ENCODE data around the gene SH3BGRL3. TPM values are rescaled to one million over a fixed set of nuclear protein-coding genes. Genes with fewer than 3 reads are reported as not detected.

The SH3BGRL3 gene
- total RNA-seq, 2 donors from 2014 or later, result 79.2 to 137 TPM

GRCh38 chr1:26278303-26278702, 1.6 kb upstream of the SH3BGRL3 start:
- ATAC-seq (ENCODE audit: insufficient number of reproducible peaks, low FRiP score, low read depth), result peak; percentile 34
- Histone ChIP-seq H3K27ac (peak overlapping the region; percentile 94 to 98), H3K27me3 (replicated peaks; ENCODE audit: insufficient read depth) (no peaks in the 10 kb centered on the region), H3K9me3 (no peaks in the 10 kb centered on the region), H3K36me3 (no peaks in the 10 kb centered on the region), H3K4me3 (peak overlapping the region; percentile 89), H3K4me1 (ENCODE audit: control insufficient read depth in 1 of 2, low read depth in 2 of 2) (peaks cover 34 to 66% of the 10 kb centered on the region in 2 donors)
- DNase-seq (ENCODE audit: low spot score), result peak; percentile 50
- no peak for TF ChIP-seq CTCF (IDR thresholded peaks at IDR 0.05)

GRCh38 chr1:26278724-26279455, 996 bp upstream of the SH3BGRL3 start:
- H3K36me3 ChIP-seq, result no peaks in the 10 kb centered on the region
- DNase-seq (ENCODE audit: low spot score) (no peak), ATAC-seq (ENCODE audit: insufficient number of reproducible peaks, low FRiP score, low read depth) (peak; percentile 38)
- peak overlapping the region; percentile 89 for H3K4me3 ChIP-seq
- no peaks in the 10 kb centered on the region for H3K9me3 ChIP-seq
- peaks cover 35 to 68% of the 10 kb centered on the region in 2 donors for H3K4me1 ChIP-seq (ENCODE audit: control insufficient read depth in 1 of 2, low read depth in 2 of 2)
- no peaks in the 10 kb centered on the region for H3K27me3 ChIP-seq (replicated peaks; ENCODE audit: insufficient read depth)
- TF ChIP-seq CTCF (IDR thresholded peaks at IDR 0.05), result no peak
- H3K27ac ChIP-seq, result peak overlapping the region; percentile 94 to 98

GRCh38 chr1:26280333-26281042, 602 bp downstream of the SH3BGRL3 start:
- Histone ChIP-seq H3K27me3 (replicated peaks; ENCODE audit: insufficient read depth) (no peaks in the 10 kb centered on the region), H3K36me3 (no peaks in the 10 kb centered on the region), H3K27ac (peak overlapping the region; percentile 94 to 98), H3K9me3 (no peaks in the 10 kb centered on the region), H3K4me1 (ENCODE audit: control insufficient read depth in 1 of 2, low read depth in 2 of 2) (peaks cover 48 to 81% of the 10 kb centered on the region in 2 donors), H3K4me3 (peak overlapping the region; percentile 89)
- ATAC-seq (ENCODE audit: insufficient number of reproducible peaks, low FRiP score, low read depth), result no peak
- no peak for TF ChIP-seq CTCF (IDR thresholded peaks at IDR 0.05)
- DNase-seq (ENCODE audit: low spot score), result no peak

- H3K4me1 ChIP-seq (ENCODE audit: control insufficient read depth in 1 of 2, low read depth in 2 of 2), result peaks cover 45 to 74% of the 10 kb centered on the region in 2 donors
- peak overlapping the region; percentile 89 for H3K4me3 ChIP-seq
- no peak for TF ChIP-seq CTCF (IDR thresholded peaks at IDR 0.05)
Observed at GRCh38 chr1:26281091-26281958, 1.4 kb downstream of the SH3BGRL3 start.

More at GRCh38 chr1:26281091-26281958, 1.4 kb downstream of the SH3BGRL3 start:
- Histone ChIP-seq H3K27me3 (replicated peaks; ENCODE audit: insufficient read depth) (no peaks in the 10 kb centered on the region), H3K27ac (peak overlapping the region; percentile 94 to 98), H3K9me3 (no peaks in the 10 kb centered on the region), H3K36me3 (no peaks in the 10 kb centered on the region)
- no peak for DNase-seq (ENCODE audit: low spot score)
- no peak for ATAC-seq (ENCODE audit: insufficient number of reproducible peaks, low FRiP score, low read depth)

All from thoracic aorta (tissue), 2 donors.